ENCODE results near the gene DGCR2. TPM values are rescaled to one million over a fixed set of nuclear protein-coding genes. Genes with fewer than 3 reads are reported as not detected.

Gene DGCR2
- total and polyA plus RNA-seq, 3 experiments from 2014 or later, result 26.9 to 51.7 (median 28.4) TPM

GRCh38 chr22:19065929-19066328 is 56.3 kb downstream of the DGCR2 start:
- H3K27ac ChIP-seq (ENCODE audit: low read depth, low read length), result no peak overlapping the region
- no peaks in the 10 kb centered on the region for H3K9me3 ChIP-seq (ENCODE audit: low read length)
- H3K4me3 ChIP-seq (ENCODE audit: low read length), result no peak overlapping the region
- peaks cover 3 to 5% (median 3%) of the 10 kb centered on the region in 3 donors for H3K4me1 Mint-ChIP-seq
- no peaks in the 10 kb centered on the region for H3K27me3 Mint-ChIP-seq
- DNase-seq, result no peak
- no peaks in the 10 kb centered on the region for H3K4me1 ChIP-seq (ENCODE audit: insufficient read depth, low read length)
- H3K27ac Mint-ChIP-seq, result peak overlapping the region in 3 of 8 donors; percentile 3 to 46 (median 33)
- H3K9me3 Mint-ChIP-seq, result no peaks in the 10 kb centered on the region
- ChIA-PET CTCF (interaction anchor here (1.2 to 2.2 kb wide), 2 partner anchors 9 to 12 kb away, joined by 3 to 6 read pairs; no protein-coding TSS in a partner anchor), POLR2A (interaction anchor here (1.0 kb wide), 1 partner anchor 18 kb away, joined by 3 read pairs; no protein-coding TSS in a partner anchor)
- peaks cover 0 to 94% (median 18%) of the 10 kb centered on the region in 3 donors for H3K36me3 Mint-ChIP-seq
- H3K27me3 ChIP-seq (ENCODE audit: insufficient read depth, low read length, poor library complexity, severe bottlenecking), result no peaks in the 10 kb centered on the region
- H3K36me3 ChIP-seq (ENCODE audit: insufficient read depth, low read length), result peaks cover 64% of the 10 kb centered on the region
- no peak overlapping the region for H3K4me3 Mint-ChIP-seq

GRCh38 chr22:19065298-19065859 is 56.8 kb downstream of the DGCR2 start:
- H3K27ac ChIP-seq (ENCODE audit: low read depth, low read length), result no peak overlapping the region
- peaks cover 0 to 94% (median 17%) of the 10 kb centered on the region in 3 donors for H3K36me3 Mint-ChIP-seq
- peak overlapping the region in 3 of 8 donors; percentile 3 to 32 (median 29) for H3K27ac Mint-ChIP-seq
- ChIA-PET POLR2A (interaction anchor here (1.0 kb wide), 1 partner anchor 17 kb away, joined by 3 read pairs; no protein-coding TSS in a partner anchor), CTCF (interaction anchor here (1.2 to 2.2 kb wide), 2 partner anchors 8 to 13 kb away, joined by 3 to 6 read pairs; no protein-coding TSS in a partner anchor)
- H3K36me3 ChIP-seq (ENCODE audit: insufficient read depth, low read length), result peaks cover 65% of the 10 kb centered on the region
- H3K27me3 Mint-ChIP-seq, result no peaks in the 10 kb centered on the region
- H3K9me3 Mint-ChIP-seq, result no peaks in the 10 kb centered on the region
- H3K4me1 ChIP-seq (ENCODE audit: insufficient read depth, low read length), result no peaks in the 10 kb centered on the region
- no peak overlapping the region for H3K4me3 Mint-ChIP-seq
- H3K27me3 ChIP-seq (ENCODE audit: insufficient read depth, low read length, poor library complexity, severe bottlenecking), result no peaks in the 10 kb centered on the region
- no peaks in the 10 kb centered on the region for H3K9me3 ChIP-seq (ENCODE audit: low read length)
- DNase-seq, result no peak
- H3K4me3 ChIP-seq (ENCODE audit: low read length), result no peak overlapping the region
- H3K4me1 Mint-ChIP-seq, result peaks cover 2 to 5% (median 2%) of the 10 kb centered on the region in 3 donors

- ChIA-PET CTCF (interaction anchor here (1.3 kb wide), 1 partner anchor 15 kb away, joined by 4 read pairs; no protein-coding TSS in a partner anchor), POLR2A (no interaction called here)
- Histone ChIP-seq H3K36me3 (ENCODE audit: insufficient read depth, low read length) (peaks cover 61% of the 10 kb centered on the region), H3K27ac (ENCODE audit: low read depth, low read length) (no peak overlapping the region), H3K4me1 (ENCODE audit: insufficient read depth, low read length) (no peaks in the 10 kb centered on the region), H3K9me3 (ENCODE audit: low read length) (no peaks in the 10 kb centered on the region), H3K27me3 (ENCODE audit: insufficient read depth, low read length, poor library complexity, severe bottlenecking) (no peaks in the 10 kb centered on the region), H3K4me3 (ENCODE audit: low read length) (no peak overlapping the region)
- H3K27me3 Mint-ChIP-seq, result no peaks in the 10 kb centered on the region
- H3K4me3 Mint-ChIP-seq, result no peak overlapping the region
- peaks cover 0 to 5% (median 0%) of the 10 kb centered on the region in 3 donors for H3K4me1 Mint-ChIP-seq
- peaks cover 0 to 94% (median 15%) of the 10 kb centered on the region in 3 donors for H3K36me3 Mint-ChIP-seq
- no peak for DNase-seq
- peak overlapping the region in 1 of 8 donors; percentile 71 for H3K27ac Mint-ChIP-seq
- H3K9me3 Mint-ChIP-seq, result no peaks in the 10 kb centered on the region
These were observed 57.7 kb downstream of the DGCR2 start for GRCh38 chr22:19064354-19065054.

- H3K27me3 Mint-ChIP-seq, result no peaks in the 10 kb centered on the region
- H3K4me1 Mint-ChIP-seq, result peaks cover 0 to 5% (median 0%) of the 10 kb centered on the region in 3 donors
- ChIA-PET CTCF (interaction anchor here (1.3 kb wide), 1 partner anchor 14 kb away, joined by 4 read pairs; no protein-coding TSS in a partner anchor), POLR2A (no interaction called here)
- Histone ChIP-seq H3K27me3 (ENCODE audit: insufficient read depth, low read length, poor library complexity, severe bottlenecking) (no peaks in the 10 kb centered on the region), H3K9me3 (ENCODE audit: low read length) (no peaks in the 10 kb centered on the region), H3K4me3 (ENCODE audit: low read length) (no peak overlapping the region), H3K27ac (ENCODE audit: low read depth, low read length) (no peak overlapping the region), H3K4me1 (ENCODE audit: insufficient read depth, low read length) (no peaks in the 10 kb centered on the region), H3K36me3 (ENCODE audit: insufficient read depth, low read length) (peaks cover 62% of the 10 kb centered on the region)
- H3K9me3 Mint-ChIP-seq, result no peaks in the 10 kb centered on the region
- DNase-seq, result no peak
- H3K27ac Mint-ChIP-seq, result peak overlapping the region in 1 of 8 donors; percentile 15
- no peak overlapping the region for H3K4me3 Mint-ChIP-seq
- peaks cover 0 to 96% (median 15%) of the 10 kb centered on the region in 3 donors for H3K36me3 Mint-ChIP-seq
These were observed 58.4 kb downstream of the DGCR2 start for GRCh38 chr22:19063581-19064353.

GRCh38 chr22:19062943-19063308 is 59.3 kb downstream of the DGCR2 start:
- POLR2A ChIA-PET, result no interaction called here
- DNase-seq, result no peak

GRCh38 chr22:19062139-19062942 is 59.9 kb downstream of the DGCR2 start:
- no peak overlapping the region for H3K27ac ChIP-seq (ENCODE audit: low read depth, low read length)
- CTCF ChIA-PET, result no interaction called here

More at GRCh38 chr22:19062943-19063308, 59.3 kb downstream of the DGCR2 start:
- H3K27me3 Mint-ChIP-seq, result no peaks in the 10 kb centered on the region
- Histone ChIP-seq H3K27me3 (ENCODE audit: insufficient read depth, low read length, poor library complexity, severe bottlenecking) (no peaks in the 10 kb centered on the region), H3K27ac (ENCODE audit: low read depth, low read length) (no peak overlapping the region), H3K4me3 (ENCODE audit: low read length) (no peak overlapping the region), H3K36me3 (ENCODE audit: insufficient read depth, low read length) (peaks cover 62% of the 10 kb centered on the region), H3K4me1 (ENCODE audit: insufficient read depth, low read length) (no peaks in the 10 kb centered on the region), H3K9me3 (ENCODE audit: low read length) (no peaks in the 10 kb centered on the region)
- CTCF ChIA-PET, result no interaction called here
- peaks cover 0 to 5% (median 0%) of the 10 kb centered on the region in 3 donors for H3K4me1 Mint-ChIP-seq
- H3K4me3 Mint-ChIP-seq, result no peak overlapping the region
- peaks cover 0 to 96% (median 15%) of the 10 kb centered on the region in 3 donors for H3K36me3 Mint-ChIP-seq
- H3K9me3 Mint-ChIP-seq, result no peaks in the 10 kb centered on the region
- H3K27ac Mint-ChIP-seq, result peak overlapping the region in 1 of 8 donors; percentile 62

GRCh38 chr22:19061471-19062138 is 60.6 kb downstream of the DGCR2 start:
- peaks cover 60% of the 10 kb centered on the region for H3K36me3 ChIP-seq (ENCODE audit: insufficient read depth, low read length)
- H3K4me3 Mint-ChIP-seq, result no peak overlapping the region
- no peak overlapping the region for H3K4me3 ChIP-seq (ENCODE audit: low read length)
- no peak overlapping the region for H3K27ac ChIP-seq (ENCODE audit: low read depth, low read length)
- ChIA-PET POLR2A (no interaction called here), CTCF (no interaction called here)
- no peak for DNase-seq
- H3K4me1 Mint-ChIP-seq, result peaks cover 0 to 5% (median 0%) of the 10 kb centered on the region in 3 donors
- no peaks in the 10 kb centered on the region for H3K9me3 ChIP-seq (ENCODE audit: low read length)
- peaks cover 0 to 98% (median 15%) of the 10 kb centered on the region in 3 donors for H3K36me3 Mint-ChIP-seq
- no peaks in the 10 kb centered on the region for H3K4me1 ChIP-seq (ENCODE audit: insufficient read depth, low read length)
- no peaks in the 10 kb centered on the region for H3K27me3 Mint-ChIP-seq
- no peaks in the 10 kb centered on the region for H3K27me3 ChIP-seq (ENCODE audit: insufficient read depth, low read length, poor library complexity, severe bottlenecking)
- peak overlapping the region in 3 of 8 donors; percentile 23 to 64 (median 57) for H3K27ac Mint-ChIP-seq
- no peaks in the 10 kb centered on the region for H3K9me3 Mint-ChIP-seq

More at GRCh38 chr22:19062139-19062942, 59.9 kb downstream of the DGCR2 start:
- POLR2A ChIA-PET, result no interaction called here
- H3K4me3 ChIP-seq (ENCODE audit: low read length), result no peak overlapping the region
- Mint-ChIP-seq H3K4me1 (peaks cover 0 to 5% (median 0%) of the 10 kb centered on the region in 3 donors), H3K27ac (peak overlapping the region in 2 of 8 donors; percentile 62 to 85), H3K4me3 (no peak overlapping the region), H3K9me3 (no peaks in the 10 kb centered on the region), H3K36me3 (peaks cover 0 to 97% (median 15%) of the 10 kb centered on the region in 3 donors), H3K27me3 (no peaks in the 10 kb centered on the region)
- H3K4me1 ChIP-seq (ENCODE audit: insufficient read depth, low read length), result no peaks in the 10 kb centered on the region
- no peaks in the 10 kb centered on the region for H3K27me3 ChIP-seq (ENCODE audit: insufficient read depth, low read length, poor library complexity, severe bottlenecking)
- H3K9me3 ChIP-seq (ENCODE audit: low read length), result no peaks in the 10 kb centered on the region
- DNase-seq, result no peak
- H3K36me3 ChIP-seq (ENCODE audit: insufficient read depth, low read length), result peaks cover 62% of the 10 kb centered on the region
